NCI-H524 treated with DMSO at 0.1 percent for 48 hours (cell line): ENCODE data around the gene METTL9.
"Not testable (repeated sequence)": the region's sequence is repeated elsewhere in the genome, so short reads cannot be mapped to it uniquely, and the experiment has no call there.

Source experiments
- DNase-seq: peaks from one replicate; lab custom pipeline; 2025; lab: John Stamatoyannopoulos, UW

Gene METTL9

DNA sequence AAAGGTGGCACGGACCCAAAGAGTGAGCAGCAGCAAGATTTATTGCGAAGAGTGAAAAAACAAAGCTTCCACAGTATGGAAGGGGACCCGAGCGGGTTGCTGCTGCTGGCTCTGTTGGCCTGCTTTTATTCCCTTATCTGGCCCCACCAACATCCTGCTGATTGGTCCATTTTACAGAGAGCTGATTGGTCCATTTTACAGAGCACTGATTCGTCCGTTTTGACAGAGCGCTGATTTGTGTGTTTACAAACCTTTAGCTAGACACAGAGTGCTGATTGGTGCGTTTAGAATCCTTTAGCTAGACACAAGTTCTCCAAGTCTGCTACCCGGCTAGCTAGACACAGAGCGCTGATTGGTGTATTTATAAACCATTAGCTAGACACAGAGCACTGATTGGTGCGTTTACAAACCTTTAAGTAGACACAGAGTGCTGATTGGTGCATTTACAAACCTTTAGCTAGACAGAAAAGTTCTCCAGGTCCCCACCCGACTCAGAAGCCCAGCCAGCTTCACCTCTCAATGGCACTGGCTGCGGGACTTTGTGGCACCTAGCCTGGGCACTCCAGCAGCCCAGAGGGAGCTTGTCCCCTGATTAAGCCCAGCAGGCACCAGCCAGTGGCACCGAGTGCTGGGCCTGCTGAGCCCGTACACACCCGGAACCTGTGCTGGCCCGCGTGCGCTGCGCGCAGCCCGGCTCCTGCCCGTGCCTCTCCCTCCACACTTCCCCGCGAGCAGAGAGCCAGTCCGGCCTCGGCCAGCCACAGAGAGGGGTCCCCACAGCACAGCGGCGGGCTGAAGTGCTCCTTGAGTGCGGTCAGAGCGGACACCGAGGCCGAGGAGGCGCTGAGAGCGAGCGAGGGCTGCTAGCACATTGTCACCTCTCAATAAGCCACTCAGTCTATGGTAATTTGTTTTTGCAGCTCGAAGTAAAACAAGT lies 37.9 kb downstream of the METTL9 start:
- no peak for DNase-seq

DNA sequence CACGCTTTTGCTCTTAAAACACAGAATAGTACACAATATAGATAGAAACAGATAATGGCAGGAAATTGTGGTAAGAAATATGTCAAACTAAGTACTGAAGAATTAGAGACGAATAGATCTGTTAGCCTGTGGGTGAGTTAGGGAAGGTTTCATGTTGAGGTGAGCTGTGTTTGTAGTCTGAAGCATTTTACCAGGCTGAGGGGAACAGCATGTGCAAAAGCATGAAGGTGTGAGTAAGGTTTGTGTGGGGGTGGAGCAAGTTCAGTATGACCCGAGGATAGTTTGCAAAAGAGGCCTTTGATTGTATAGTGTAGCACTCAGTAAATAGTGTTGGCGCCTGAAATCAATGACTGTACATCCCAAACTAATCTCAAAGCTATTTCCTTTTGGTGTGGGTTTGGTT lies 39.2 kb downstream of the METTL9 start:
- DNase-seq, result no peak

DNA sequence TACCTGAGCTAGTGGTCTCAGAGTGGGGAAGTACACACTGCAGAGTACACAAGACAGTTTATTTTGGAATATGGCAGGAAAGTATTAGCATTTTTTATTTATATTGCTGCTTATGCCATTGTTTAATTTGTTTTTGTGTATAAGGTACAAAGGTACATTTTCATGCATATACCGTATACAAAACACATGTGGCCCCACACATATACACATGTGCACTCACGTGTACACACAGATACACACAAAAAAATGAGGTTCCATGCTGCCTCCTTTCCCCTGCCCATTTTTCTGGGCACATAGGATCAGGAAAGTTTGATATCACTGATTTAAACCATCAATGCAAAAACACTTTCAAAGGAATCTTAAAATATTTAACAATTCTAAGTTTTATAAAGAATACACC lies 40.1 kb downstream of the METTL9 start:
- no peak for DNase-seq

DNA sequence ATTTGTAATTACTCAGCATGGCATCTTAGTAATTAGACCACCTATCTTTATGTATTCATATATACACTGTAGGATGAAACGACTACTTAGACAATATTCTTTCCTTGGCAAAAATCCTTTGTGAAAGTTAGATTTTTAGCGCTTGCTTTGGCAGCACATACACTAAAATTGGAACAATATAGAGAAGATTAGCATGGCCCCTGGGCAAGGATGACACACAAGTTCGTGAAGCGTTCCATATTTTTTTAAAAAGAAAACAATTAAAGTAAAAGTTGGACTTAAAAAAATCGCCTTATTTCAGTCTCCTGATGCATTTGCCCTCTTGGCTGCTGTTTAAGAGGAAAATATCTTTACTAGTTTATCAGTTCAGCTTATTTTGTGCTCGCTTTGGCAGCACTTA lies 42.5 kb downstream of the METTL9 start:
- DNase-seq, result no peak

DNA sequence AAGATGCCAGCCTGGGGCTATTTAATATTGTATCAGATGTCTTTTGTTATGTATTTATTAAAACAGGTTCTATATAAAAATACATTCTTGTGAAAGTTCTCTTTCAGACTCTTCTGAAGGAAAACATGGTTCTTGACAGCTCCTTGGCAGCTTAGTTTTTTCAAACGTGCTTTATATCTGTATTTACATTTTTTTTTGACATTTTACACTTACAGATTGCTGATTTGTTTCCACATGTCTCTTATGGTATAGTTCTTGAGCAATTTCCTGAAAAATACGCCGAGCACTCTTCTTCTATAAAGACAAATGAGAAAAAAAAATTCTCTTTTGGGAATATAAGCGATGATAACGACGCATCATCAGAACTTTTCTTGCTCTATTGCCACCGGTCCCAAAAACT lies 43.5 kb downstream of the METTL9 start:
- DNase-seq, result no peak

DNA sequence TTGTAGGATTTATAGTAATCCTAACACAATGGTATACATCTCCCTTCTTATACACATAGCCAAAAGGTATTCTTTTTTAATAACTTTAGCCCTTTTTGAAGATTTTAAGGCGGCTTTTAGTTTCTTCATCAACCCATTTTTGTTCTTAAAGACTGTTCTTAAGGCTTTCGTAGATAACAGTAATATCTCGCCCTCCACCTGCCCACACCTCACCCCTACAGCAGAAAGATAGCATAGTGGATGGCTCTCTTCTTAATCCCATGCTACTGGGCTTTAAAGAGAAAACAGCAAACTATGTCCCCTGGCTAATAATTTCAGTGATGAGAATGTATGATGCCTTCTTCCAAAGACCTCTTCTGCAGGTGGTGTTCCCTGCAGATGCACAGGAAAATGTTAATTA lies 44.4 kb downstream of the METTL9 start:
- no peak for DNase-seq

DNA sequence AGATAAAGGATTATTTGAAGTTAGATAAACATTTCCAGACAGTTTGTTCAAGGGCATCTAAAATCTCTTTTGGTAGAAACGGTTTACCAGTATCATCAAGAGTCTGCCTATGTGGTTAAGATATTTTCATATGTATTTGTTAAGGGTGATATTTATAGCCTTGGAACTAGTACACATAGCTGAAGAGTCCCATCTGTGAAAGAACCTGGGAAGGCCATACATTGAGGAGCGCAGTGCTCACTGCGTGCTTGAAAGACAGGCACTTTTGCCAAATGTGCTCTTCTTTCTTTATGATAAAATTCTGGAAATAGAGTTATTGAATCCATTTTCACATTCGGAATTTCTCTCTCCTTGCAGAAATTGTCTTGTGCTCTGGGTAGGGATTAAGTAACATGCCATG lies 45.3 kb downstream of the METTL9 start:
- no peak for DNase-seq

DNA sequence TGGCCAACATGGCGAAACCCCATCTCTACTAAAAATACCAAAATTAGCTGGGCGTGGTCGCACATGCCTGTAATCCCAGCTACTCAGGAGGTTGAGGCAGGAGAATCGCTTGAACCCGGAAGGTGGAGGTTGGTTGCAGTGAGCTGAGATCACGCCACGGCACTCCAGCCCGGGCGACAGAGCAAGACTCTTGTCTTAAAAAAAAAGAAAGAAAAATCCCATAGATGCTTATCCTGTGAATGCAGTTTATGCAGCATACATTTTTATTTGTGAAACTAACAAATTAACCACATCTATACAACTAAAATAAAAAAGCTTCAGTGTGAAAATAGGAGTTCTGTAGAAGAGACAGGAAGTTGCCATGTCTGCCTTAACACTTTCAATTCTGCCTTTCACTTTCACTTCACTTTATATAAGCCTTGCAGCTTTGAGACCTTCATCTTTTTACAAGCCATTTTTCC lies 45.9 kb downstream of the METTL9 start:
- no peak for DNase-seq

DNA sequence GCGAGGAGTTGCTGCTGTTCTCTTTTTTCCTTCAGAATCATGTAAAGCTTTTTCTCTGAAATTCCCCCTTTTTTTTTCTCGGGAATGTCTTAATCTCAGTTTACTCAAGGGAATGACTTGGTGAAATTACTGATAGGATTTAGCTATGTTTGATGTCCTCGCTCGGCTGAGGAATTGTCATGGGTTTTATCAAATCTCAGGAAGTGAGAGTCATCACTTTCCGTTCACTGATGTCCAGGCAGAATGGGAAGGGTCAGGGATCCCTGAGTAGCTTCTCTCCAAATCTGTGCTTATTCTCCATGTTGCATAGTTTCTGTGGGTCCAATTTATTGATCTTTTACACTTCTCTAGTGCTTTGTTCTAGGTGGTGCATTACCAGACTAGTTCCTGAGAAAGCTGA lies 46.7 kb downstream of the METTL9 start:
- no peak for DNase-seq

DNA sequence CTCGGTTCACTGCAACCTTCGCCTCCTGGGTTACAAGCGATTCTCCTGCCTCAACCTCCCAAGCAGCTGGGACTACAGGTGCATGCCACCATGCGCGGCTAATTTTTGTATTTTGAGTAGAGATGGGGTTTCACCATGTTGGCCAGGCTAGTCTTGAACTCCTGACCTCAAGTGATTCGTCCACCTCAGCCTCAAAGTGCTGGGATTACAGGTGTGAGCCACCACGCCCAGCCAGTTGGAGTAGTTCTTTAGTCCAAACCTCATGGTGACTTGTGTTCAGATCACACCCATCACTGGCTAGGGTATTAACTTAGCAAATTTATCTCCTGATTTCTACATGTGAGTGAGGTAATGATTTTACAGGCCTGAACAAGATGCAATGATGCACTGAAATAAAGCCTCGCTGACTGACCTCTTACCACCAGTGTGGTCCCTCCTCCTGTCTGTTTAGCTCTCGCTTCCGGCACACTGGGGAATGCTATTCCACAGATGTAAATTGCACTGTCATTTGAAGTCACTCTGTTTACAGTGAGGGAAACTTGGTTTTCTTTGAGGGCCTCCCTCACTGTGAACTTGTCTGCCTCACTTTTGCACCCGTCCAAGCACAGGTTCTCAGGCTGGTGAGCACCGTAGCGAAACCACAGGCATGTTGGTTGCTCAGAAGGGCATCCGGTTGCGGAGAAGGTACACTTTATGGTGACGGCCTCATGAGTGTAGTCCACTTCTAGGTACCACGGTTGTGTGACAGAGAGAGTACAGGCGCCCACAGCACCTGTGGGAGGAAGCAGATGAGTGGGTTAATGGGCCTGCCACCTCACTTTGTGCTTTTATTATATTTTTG lies 47.6 kb downstream of the METTL9 start:
- DNase-seq, result no peak

DNA sequence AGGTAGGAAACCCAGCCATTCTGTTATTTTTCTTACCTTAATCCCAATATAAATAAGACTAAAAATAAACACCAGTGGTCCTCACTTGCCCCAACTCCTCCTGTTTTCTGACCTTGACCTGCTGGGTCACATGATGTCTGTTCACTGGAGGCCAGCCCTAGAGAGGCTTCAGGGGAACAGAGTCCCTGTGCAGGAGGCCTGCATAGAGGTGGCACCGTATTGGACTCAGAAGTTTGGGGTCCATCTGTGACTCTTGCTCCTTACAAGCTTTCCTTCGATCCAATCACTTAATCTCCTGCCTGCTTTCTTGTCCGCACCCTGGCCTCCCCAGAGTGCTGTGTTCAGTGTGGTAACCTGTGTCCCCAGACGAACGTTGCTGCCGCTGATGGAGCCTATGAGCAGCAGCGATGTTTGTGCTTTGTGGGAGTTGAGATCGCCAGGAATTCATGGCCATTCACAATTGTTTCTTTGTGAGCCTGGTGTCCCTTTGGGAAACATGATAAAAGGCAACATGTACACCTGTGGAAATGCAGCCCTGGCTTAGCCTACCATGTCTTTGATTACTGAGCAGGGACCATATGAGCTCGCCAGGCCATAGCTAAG lies 48.3 kb downstream of the METTL9 start:
- no peak for DNase-seq

DNA sequence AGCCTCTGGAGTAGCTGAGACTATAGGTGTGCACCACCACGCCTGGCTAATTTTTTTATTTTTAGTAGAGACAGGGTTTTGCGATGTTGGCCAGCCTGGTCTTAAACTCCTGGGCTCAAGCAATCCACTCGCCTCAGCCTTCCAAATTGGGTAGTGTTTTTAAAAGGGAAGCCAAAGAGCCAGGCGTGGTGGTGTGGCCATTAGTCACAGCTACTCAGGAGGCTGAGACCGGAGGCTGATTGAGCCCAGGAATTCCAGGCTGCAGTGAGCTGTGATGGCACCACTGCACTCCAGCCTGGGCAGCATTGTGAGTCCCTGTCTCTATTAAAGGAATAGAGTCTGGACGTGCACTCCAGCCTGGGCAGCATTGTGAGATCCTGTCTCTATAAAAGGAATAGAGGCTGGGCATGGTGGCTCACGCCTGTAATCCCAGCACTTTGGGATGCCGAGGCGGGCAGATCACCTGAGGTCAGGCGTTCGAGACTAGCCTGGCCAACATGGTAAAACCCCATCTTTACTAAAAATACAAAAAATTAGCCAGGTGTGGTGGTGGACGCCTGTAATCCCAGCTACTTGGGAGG lies 50.5 kb downstream of the METTL9 start:
- DNase-seq, result not testable (repeated sequence)

DNA sequence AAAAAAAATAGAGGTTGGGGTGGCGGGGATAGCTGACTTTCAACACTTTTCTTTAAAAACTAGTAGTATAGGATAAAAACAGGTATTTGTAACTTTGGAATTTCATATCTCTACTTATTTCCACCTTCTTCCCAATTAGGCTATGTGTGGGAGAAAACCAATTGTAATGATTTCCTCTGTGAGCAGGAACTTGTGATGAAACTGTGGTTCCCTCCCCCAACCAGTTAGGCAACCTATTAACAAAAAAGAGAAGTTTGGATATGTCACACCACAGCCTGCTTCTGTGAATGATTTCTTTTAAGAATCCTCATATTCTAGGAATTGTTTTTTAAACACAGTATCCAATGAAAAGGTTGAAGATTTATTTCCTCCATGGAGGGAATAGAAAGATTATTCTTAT lies 51.1 kb downstream of the METTL9 start:
- no peak for DNase-seq

DNA sequence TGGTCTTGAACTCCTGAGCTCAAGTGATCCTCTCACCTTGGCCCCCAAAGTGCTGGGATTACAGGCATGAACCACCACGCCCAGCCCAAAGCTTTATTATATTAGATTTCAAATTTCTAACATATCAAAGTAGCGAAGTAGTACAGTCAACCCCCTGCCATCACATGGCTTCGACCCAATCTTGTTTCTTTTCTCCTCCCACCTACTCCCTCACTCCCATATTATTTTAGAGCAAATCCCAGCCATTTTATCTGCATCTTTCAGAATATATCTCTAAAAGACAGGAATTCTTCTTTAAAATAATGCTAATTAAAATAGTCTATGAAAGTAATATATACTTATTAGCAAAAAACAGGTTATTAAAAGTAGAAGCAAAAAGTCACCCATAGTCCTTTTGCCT lies 52.1 kb downstream of the METTL9 start:
- no peak for DNase-seq

DNA sequence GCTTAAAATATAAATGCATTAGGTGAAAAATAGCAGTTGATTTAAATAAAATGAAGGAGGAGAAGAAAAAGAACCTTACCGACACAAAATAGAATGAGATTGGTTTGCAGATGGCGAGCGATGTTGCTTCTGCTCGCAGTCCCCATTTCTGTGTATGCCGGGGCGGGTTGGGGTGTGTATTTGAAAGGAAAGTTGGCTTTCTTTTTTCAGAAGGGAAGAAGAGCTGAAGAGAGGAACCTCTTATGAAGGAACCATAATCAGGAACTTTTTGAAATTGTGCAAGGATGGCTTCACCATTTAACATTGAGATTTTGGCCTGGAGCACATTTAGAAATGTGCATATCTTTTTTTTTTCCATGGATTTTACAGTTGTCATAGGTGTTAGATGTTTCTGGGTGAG lies 53.1 kb downstream of the METTL9 start, which contains the start of gene IGSF6:
TSS of gene IGSF6 (minus strand) at position 156 of the 400 bp plus-strand sequence. CDS start at position 146, 10 bp downstream.
- no peak for DNase-seq

DNA sequence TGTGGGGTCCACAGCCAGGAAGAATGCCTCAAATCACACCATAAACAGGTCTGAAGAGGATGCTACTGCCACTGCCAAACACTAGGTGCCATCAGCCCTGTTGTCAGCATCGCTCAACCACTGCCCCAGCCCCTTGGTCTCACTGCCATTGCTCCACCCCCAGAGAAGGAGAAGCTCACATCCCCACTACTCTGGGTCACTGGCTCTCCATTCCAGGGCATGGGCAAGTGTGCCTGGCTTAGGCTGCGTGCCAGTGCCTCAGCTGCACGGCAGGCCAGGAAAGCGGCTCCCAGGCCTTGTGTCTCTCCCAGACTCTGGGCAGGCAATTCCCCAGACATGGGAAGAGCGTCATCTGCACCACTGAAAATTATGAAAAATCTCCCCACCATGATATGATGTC lies 54.2 kb downstream of the METTL9 start:
- DNase-seq, result no peak

DNA sequence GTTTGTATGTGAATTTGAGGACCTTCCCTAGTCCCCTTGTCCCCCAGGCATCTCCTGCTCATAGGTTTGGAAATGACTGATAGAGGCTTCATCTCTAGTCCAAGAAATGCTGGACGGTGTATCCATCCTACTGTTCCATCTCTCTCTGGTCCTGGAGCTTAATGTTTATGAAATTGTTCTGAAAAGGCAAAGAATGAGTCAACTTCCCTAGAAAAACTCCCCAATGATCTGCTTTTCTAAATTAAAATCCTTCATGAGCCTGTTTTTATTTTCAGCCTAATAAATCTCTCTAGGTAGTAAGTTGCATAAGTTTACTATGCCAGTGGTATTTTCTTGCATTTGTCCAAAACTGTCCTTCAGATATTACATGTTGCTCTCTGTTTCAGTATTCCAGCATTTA lies 55.1 kb downstream of the METTL9 start:
- DNase-seq, result no peak

DNA sequence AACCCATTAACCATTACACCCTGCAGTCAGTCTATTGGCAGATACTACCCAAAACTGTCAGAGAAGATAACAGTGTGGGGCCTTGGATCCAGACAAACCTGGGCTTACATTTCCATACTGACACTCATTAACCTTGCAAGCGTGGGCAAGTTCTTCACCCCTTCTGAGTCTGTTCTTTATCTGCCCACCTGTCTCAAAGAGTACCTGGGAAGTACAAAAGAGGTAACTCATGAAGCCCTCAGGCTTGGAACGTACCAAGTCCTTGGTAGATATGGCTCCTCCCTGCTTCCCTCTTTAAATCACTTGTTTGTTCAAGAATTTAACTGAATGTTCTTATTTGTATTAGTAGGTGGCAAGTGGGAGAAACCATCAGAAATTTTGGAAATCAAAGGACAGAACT lies 55.5 kb downstream of the METTL9 start:
- no peak for DNase-seq

DNA sequence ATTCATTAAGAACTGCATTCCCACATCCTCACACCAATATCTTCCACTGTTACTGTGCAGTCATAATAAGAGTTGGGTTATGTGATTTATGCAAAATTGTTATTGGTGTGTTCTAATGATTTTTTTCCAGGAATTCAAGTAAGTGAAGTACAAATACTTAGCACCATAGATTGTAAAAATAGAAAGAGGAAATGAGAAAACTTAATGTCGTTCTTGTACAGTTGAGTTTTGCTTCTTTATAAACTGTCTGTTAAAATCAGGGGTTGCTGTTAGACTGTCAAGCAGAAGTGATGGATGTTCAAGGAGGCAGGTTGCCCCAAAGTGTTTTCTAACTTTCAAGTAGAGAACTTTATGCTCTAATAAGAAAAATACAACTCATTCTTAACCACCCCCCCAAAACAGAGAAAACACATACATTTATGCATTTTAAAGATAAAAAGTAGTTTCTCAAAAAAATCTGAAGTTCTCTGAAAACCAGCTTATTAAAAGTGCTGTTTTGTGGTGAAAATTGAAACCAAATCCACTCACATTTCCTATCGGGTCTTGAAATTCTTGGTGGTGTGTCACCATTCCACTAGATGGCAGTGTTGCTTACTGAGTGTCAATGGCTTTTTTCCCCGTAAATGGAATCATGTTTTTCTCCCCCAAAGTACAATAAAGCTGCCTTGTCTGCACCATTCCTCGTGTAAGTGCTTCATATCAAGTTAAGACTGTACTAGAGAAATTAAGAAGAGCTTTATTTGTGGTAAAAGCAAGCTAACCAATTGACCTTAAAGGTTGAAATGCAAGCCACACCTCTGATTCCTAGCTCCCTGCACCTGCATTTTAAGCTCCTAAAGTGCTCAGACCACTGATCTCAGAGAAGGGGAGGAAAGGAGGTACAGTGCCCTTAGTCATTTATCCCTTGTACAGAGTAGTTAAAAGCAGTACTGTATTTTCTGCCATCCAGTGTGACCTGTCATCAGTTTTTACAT lies 57.7 kb downstream of the METTL9 start:
- DNase-seq, result no peak

DNA sequence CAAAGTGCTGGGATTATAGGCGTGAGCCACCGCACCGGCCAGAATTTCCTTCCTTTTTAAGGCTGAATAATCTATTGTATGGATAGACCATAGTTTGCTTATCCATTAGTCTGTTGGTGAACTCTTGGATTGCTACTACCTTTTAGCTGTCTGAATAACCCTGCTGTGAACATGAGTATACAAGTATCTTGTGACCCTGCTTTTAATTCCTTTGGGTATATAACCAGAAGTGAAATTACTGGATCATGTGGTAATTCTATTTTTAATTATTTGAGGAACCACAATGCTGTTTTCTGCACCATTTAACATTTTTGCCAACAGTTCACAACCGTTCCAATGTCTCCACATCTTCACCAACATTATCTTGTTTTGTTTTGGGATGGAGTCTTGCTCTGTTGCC lies 59.7 kb downstream of the METTL9 start:
- no peak for DNase-seq
